K562 (cell line): Measurements from ENCODE around the gene CTBS. TPM values are rescaled to one million over a fixed set of nuclear protein-coding genes. Genes with fewer than 3 reads are reported as not detected.

ENCODE experiments used
- ATAC-seq: fragments of 200-7000 bp; cut with Tn5 transposase; 3 replicates; pipeline ENCODE4 v1.9.1; 2020; ENCODE audit warnings: moderate library complexity
- BruUV-seq: library from RNA; stranded (reverse); fragments of 400-500 nt; replicated peaks from 2 replicates; lab custom pipeline; 2021; lab: Mats Ljungman, UMichigan
- CTCF ChIA-PET: fragments of 300-600 bp; formaldehyde crosslinking; extraction: SDS; loops from one replicate; lab custom pipeline; 2021; ENCODE audit warnings: low intra/inter-chr PET ratio; lab: Yijun Ruan, JAX
- POLR2A ChIA-PET: fragments of 300-600, 350-650 bp; sonication (Branson Sonifier 250); formaldehyde crosslinking; extraction: SDS; loops from one replicate; lab custom pipeline; 2021; ENCODE audit warnings: antibody characterized with exemption, inconsistent platforms; lab: Yijun Ruan, JAX
- DNase-seq, 4 experiments: peaks; one replicate each; pipeline versions ENCODE4 v3.0.0 to v3.0.0-alpha.2; 2011 to 2018; ENCODE audit warnings: low spot score in 3 of 4, mixed read lengths in 3 of 4; ENCODE audit errors: extremely low read depth in 1 of 4
- FAIRE-seq: peaks from 2 replicates; lab custom pipeline; 2011; peaks lifted over from hg19 to GRCh38; lab: Jason Lieb, UNC
- H2AFZ ChIP-seq: 2 replicates; pipeline ENCODE4 v1.6.0; 2011; ENCODE audit warnings: low read depth, low read length, control low read depth, inconsistent platforms
- H3K27ac ChIP-seq: fragments of 200-600 bp; 3 replicates; pipeline ENCODE4 v1.8.0; 2011; ENCODE audit warnings: low read depth, mild to moderate bottlenecking, control low read depth, inconsistent platforms, low read length, moderate library complexity, mixed read lengths; ENCODE audit errors: extremely low read depth
- H3K27me3 ChIP-seq, 2 experiments: fragments of 300-600 bp in 1 of 2; 2 replicates in 1 of 2; 3 replicates in 1 of 2; pipeline versions ENCODE4 v1.6.0 to v1.8.0; 2011; ENCODE audit warnings: inconsistent platforms in 2 of 2, low read length in 2 of 2, mild to moderate bottlenecking in 1 of 2, mixed read lengths in 1 of 2, moderate library complexity in 1 of 2; ENCODE audit not compliant: control insufficient read depth in 2 of 2, insufficient read depth in 2 of 2
- H3K36me3 ChIP-seq: fragments of 300-600 bp; 3 replicates; pipeline ENCODE4 v1.8.0; 2011; ENCODE audit warnings: mild to moderate bottlenecking, low read length, inconsistent platforms; ENCODE audit not compliant: control insufficient read depth, insufficient read depth
- H3K4me1 ChIP-seq, 2 experiments: fragments of 200-600 bp in 1 of 2; replicated peaks in 1 of 2; 2 replicates in 1 of 2; 3 replicates in 1 of 2; pipeline versions ENCODE4 v1.5.1 to v1.8.0; 2011; ENCODE audit warnings: inconsistent platforms in 2 of 2, low read length in 2 of 2, mild to moderate bottlenecking in 1 of 2, mixed read lengths in 1 of 2, moderate library complexity in 1 of 2; ENCODE audit not compliant: control insufficient read depth in 2 of 2, insufficient read depth in 2 of 2
- H3K4me2 ChIP-seq: 2 replicates; pipeline ENCODE4 v1.6.1; 2011; ENCODE audit warnings: low read length, control low read depth, inconsistent platforms, mixed read lengths; ENCODE audit not compliant: insufficient read depth
- H3K4me3 ChIP-seq: fragments of 200-600 bp; sonication (generic), shearing (Covaris generic); 2 replicates; pipeline ENCODE4 v1.5.1; 2016; ENCODE audit warnings: control low read depth, inconsistent platforms
- H3K79me2 ChIP-seq: fragments of 200-600 bp; 3 replicates; pipeline ENCODE4 v1.8.0; 2011; ENCODE audit warnings: low read length, inconsistent platforms; ENCODE audit not compliant: control insufficient read depth, insufficient read depth
- H3K9ac ChIP-seq, 2 experiments: 2 replicates each; pipeline versions ENCODE4 v1.6.0 to v1.6.1; 2011; ENCODE audit warnings: low read depth in 2 of 2, low read length in 2 of 2, control low read depth in 1 of 2, inconsistent platforms in 1 of 2, mild to moderate bottlenecking in 1 of 2, mixed read lengths in 1 of 2; ENCODE audit not compliant: insufficient read depth in 1 of 2
- H3K9me1 ChIP-seq: one replicate; pipeline ENCODE4 v1.6.0; 2011; ENCODE audit warnings: inconsistent platforms, mild to moderate bottlenecking, low read length, moderate library complexity; ENCODE audit not compliant: control insufficient read depth, insufficient read depth
- H3K9me3 ChIP-seq: replicated peaks from 2 replicates; pipeline ENCODE4 v1.5.1; 2011; ENCODE audit warnings: low read depth, low read length, inconsistent platforms; ENCODE audit not compliant: control insufficient read depth, insufficient read depth
- H4K20me1 ChIP-seq: replicated peaks from 2 replicates; pipeline ENCODE4 v1.6.1; 2011; ENCODE audit warnings: low read length, inconsistent platforms, mixed read lengths; ENCODE audit not compliant: control insufficient read depth, insufficient read depth
- MLLT1 ChIP-seq, 2 experiments: fragments of 450-650 bp; IDR thresholded peaks; 2 replicates each; pipeline ENCODE4 v1.6.1; 2016
- MYC ChIP-seq, 2 experiments: fragments of 250-450 bp in 1 of 2; sonication (Bioruptor Pico) in 1 of 2; IDR thresholded peaks; 2 replicates each; pipeline versions ENCODE4 v1.5.1 to v1.6.1; 2012 to 2021; ENCODE audit warnings: low read depth in 2 of 2, borderline replicate concordance in 1 of 2, improper control_type of control experiment in 1 of 2, low read length in 1 of 2, mild to moderate bottlenecking in 1 of 2, moderate library complexity in 1 of 2
- NCOA2 ChIP-seq, 2 experiments: fragments of 450-650 bp; IDR thresholded peaks; 2 replicates each; pipeline ENCODE4 v1.6.1; 2018; ENCODE audit warnings: mild to moderate bottlenecking in 2 of 2, moderate library complexity in 1 of 2; ENCODE audit not compliant: partially characterized antibody in 2 of 2
- POLR2B ChIP-seq: fragments of 450-650 bp; IDR thresholded peaks from 2 replicates; pipeline ENCODE4 v1.6.1; 2018; ENCODE audit warnings: low read depth; ENCODE audit not compliant: partially characterized antibody
- POLR3A ChIP-seq: IDR thresholded peaks from 2 replicates; pipeline ENCODE4 v1.6.1; 2011; ENCODE audit warnings: borderline replicate concordance, mild to moderate bottlenecking, moderate library complexity; ENCODE audit not compliant: insufficient read length, insufficient read depth; ENCODE audit errors: extremely low read depth
- PURB ChIP-seq: sonication (generic); formaldehyde crosslinking; IDR thresholded peaks from 2 replicates; pipeline ENCODE4 v1.9.0; 2021; ENCODE audit warnings: low read depth, mild to moderate bottlenecking, missing genetic modification reagents
- RB1 ChIP-seq: fragments of 450-650 bp; IDR thresholded peaks from 2 replicates; pipeline ENCODE4 v1.6.1; 2017; ENCODE audit warnings: low read depth, mild to moderate bottlenecking
- SIRT6 ChIP-seq: IDR thresholded peaks from one replicate; pipeline ENCODE4 v1.6.1; 2012; ENCODE audit warnings: low read depth, mild to moderate bottlenecking, control low read depth, inconsistent platforms, low read length, moderate library complexity
- SMARCC2 ChIP-seq: fragments of 450-650 bp; IDR thresholded peaks from 2 replicates; pipeline ENCODE4 v1.6.1; 2017; ENCODE audit warnings: antibody characterized with exemption, moderate library complexity, mild to moderate bottlenecking, low read depth
- SRSF7 ChIP-seq: fragments of 200-400 bp; formaldehyde crosslinking; optimal IDR thresholded peaks from 2 replicates; pipeline ENCODE3; 2017; ENCODE audit warnings: mild to moderate bottlenecking, low read depth, low read length
- ZNF318 ChIP-seq, 2 experiments: fragments of 450-650 bp; IDR thresholded peaks; 2 replicates each; pipeline ENCODE4 v1.6.1; 2016; ENCODE audit warnings: mild to moderate bottlenecking in 2 of 2, borderline replicate concordance in 1 of 2, low read depth in 1 of 2, moderate library complexity in 1 of 2
- WGBS: fragments of 100-300 bp; shearing (Covaris generic); methylation state at CpG from one replicate; pipeline ENCODE4 v1.1.6; 2016; ENCODE audit warnings: low coverage, mixed read lengths; ENCODE audit not compliant: insufficient coverage; ENCODE audit errors: missing lambda C conversion rate; 5-methylcytosine and 5-hydroxymethylcytosine counted together
- in situ Hi-C: fragments of 300-500 bp; cut with MboI; formaldehyde crosslinking; loops from 4 replicates; pipeline ENCODE4 v1.15.0; 2018; ENCODE audit warnings: inconsistent platforms, mixed read lengths
- intact Hi-C: fragments of 100-400 bp; cut with micrococcal nuclease; formaldehyde crosslinking; loops from 2 replicates; pipeline ENCODE4 v1.14.2; 2022
- polyA plus RNA-seq, 8 experiments: library from polyadenylated mRNA; depleted of rRNA in 4 of 8; stranded (reverse) in 5 of 8; unstranded in 3 of 8; fragments of >200 nt; fragmentation: Nextera tagmentation in 2 of 8; fragmentation: Illumina TruSeq in 1 of 8; extraction: Ambion mirVana in 2 of 8; extraction: Trizol in 1 of 8; gene quantifications; 2 replicates each; pipeline versions ENCODE4 v1.2.1 to v1.2.3, GENCODE V29; 2011 to 2014; ENCODE audit warnings: inconsistent platforms in 1 of 8, missing spikeins in 1 of 8
- total RNA-seq, 7 experiments: library from RNA; depleted of rRNA in 6 of 7; stranded (reverse); fragments of >200 nt in 6 of 7; fragmentation: Illumina TruSeq in 2 of 7; extraction: Trizol in 2 of 7; gene quantifications; 2 replicates each; pipeline versions ENCODE4 v1.2.1 to v1.2.3, GENCODE V29; 2011 to 2021; ENCODE audit warnings: low replicate concordance in 1 of 7

The CTBS gene
- total and polyA plus RNA-seq, 9 of the 15 experiments (the other 6 are each of a cell fraction or from before 2014, with no cell fraction given): 3.0 to 19.8 (median 9.9) TPM

GRCh38 chr1:84621553-84621952, 47.3 kb upstream of the CTBS start:
- no TSS peak for BruUV-seq
- 41% methylated on average over 9 of the region's 14 CpGs for WGBS
- intact Hi-C loops: loop anchor here (1.0 to 10.0 kb wide), 4 partner anchors 115 to 313 kb away; partner anchors contain the start of genes GNG5 and SPATA1
- FAIRE-seq (no peak), ATAC-seq (no peak), DNase-seq (no peak)
- H3K9me1 ChIP-seq: no peaks in the 10 kb centered on the region
- in situ Hi-C loops: loop anchor here (25.0 kb wide), 1 partner anchor 709 kb away; no protein-coding TSS in a partner anchor
- H3K9me3 ChIP-seq: no peaks in the 10 kb centered on the region
- H3K27ac ChIP-seq: no peak overlapping the region; the same call in 2 of the 3 replicates
- H3K4me1 ChIP-seq: peaks cover 9 to 10% of the 10 kb centered on the region in 2 experiments
- no peak overlapping the region for H3K4me2 ChIP-seq
- CTCF ChIA-PET: interaction anchor here (0.8 to 2.0 kb wide), 2 partner anchors 132 to 180 kb away, joined by 3 to 17 read pairs; no protein-coding TSS in a partner anchor
- H3K4me3 ChIP-seq: no peak overlapping the region
- POLR2A ChIA-PET: no interaction called here
- H3K79me2 ChIP-seq: no peaks in the 10 kb centered on the region
- no peaks in the 10 kb centered on the region for H3K36me3 ChIP-seq
- H3K9ac ChIP-seq: no peak overlapping the region; a peak in 1 of 4 replicates
- 0 out of 5 replicates have a peak, but pooled peaks cover 0 to 3% of the 10 kb centered on the region in 2 experiments for H3K27me3 ChIP-seq
- peak overlapping the region; percentile 99 for H2AFZ ChIP-seq
- no peaks in the 10 kb centered on the region for H4K20me1 ChIP-seq
- TF ChIP-seq POLR2B (no peak), MYC (IDR thresholded peaks at IDR 0.05; ENCODE audit: low read depth, low read length) (no peak), MYC (CRISPR knock-in tag; IDR thresholded peaks at IDR 0.05; ENCODE audit: borderline replicate concordance, low read depth) (no peak), RB1 (no peak), MLLT1 (IDR thresholded peaks at IDR 0.05) (no peak), NCOA2 (IDR thresholded peaks at IDR 0.05; ENCODE audit: partially characterized antibody in 2 of 2) (no peak), SMARCC2 (no peak), ZNF318 (IDR thresholded peaks at IDR 0.05; ENCODE audit: borderline replicate concordance in 1 of 2, low read depth in 1 of 2) (no peak), SIRT6 (no peak), SRSF7 (no peak), POLR3A (no peak), PURB (CRISPR knock-in tag) (no peak)
